H4 (cell line): ENCODE results near the gene BCR. TPM values are rescaled to one million over a fixed set of nuclear protein-coding genes. Genes with fewer than 3 reads are reported as not detected.

ENCODE experiments used
- DNase-seq: peaks from one replicate; pipeline ENCODE4 v3.0.0-alpha.2; 2015; ENCODE audit warnings: low spot score
- total RNA-seq: library from RNA; depleted of rRNA; stranded (reverse); fragments of >200 nt; shearing (Covaris generic); gene quantifications from 2 replicates; pipeline ENCODE4 v1.2.3, GENCODE V29; 2014

The BCR gene
- total RNA-seq, 1 experiment from 2014 or later, result 10.1 TPM

DNA sequence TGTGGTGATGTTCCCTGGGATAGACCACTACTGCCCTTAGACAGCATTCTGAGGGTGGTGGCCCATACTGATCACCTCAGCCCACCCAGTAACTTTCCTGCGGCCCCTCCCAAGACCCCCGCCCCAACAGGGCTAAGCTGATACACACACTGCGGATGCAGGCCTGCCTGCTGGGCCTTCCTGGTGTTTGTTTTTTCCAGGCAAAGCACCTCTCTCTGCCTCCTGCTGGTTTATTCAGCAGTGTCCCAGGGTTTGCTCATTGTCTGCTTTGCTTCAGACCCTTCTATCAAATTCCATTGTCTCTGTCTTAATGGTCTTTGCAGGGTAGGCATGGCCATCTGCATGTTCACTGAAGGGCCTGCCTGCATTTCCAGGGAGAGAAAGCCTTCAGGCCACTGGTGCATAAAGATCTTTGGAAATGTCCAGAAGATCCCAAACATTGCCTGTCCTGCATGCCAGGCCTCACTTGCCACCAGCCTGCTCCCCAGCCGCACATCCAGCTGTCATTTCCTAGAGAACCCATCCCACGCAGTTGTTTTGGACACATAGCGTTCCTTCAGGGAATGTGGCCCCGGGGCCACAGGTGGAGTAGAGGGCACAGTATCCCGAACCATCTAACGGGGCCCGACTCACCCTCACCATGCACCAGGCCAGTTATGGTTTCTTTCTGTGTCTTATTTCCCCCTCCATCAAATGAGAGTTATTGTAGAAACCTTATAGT, 50.2 kb downstream of the BCR start:
- DNase-seq, result no peak

DNA sequence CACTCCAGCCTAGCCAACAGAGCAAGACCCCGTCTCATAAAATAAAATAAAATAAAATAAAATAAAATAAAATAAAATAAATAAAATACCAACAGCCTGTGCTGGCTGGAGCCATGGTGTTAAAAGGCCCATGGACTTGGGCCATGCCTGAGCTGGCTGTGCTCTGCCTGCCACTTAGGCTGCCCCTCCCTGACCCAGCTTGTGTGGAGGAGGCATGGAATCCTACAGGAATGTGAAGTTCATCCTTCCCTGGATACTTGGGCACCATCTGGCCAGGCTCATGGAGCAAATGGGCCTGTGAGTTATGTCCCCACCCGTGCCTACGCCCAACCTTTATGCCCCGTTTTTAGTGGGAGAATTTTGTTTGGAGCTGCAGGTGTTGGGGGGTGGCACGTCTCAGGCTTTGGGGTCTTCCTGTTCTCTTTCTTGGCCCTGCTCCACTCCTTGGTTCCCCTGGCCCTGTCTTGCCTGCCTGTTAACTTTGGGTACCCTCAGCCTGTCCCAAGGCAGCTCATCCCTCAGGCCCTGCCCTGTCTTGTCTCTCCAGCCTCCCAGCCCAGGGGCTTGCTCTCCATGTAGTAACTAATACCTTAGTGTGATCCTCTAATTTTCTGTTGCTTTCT, 51.3 kb downstream of the BCR start:
- DNase-seq, result no peak

DNA sequence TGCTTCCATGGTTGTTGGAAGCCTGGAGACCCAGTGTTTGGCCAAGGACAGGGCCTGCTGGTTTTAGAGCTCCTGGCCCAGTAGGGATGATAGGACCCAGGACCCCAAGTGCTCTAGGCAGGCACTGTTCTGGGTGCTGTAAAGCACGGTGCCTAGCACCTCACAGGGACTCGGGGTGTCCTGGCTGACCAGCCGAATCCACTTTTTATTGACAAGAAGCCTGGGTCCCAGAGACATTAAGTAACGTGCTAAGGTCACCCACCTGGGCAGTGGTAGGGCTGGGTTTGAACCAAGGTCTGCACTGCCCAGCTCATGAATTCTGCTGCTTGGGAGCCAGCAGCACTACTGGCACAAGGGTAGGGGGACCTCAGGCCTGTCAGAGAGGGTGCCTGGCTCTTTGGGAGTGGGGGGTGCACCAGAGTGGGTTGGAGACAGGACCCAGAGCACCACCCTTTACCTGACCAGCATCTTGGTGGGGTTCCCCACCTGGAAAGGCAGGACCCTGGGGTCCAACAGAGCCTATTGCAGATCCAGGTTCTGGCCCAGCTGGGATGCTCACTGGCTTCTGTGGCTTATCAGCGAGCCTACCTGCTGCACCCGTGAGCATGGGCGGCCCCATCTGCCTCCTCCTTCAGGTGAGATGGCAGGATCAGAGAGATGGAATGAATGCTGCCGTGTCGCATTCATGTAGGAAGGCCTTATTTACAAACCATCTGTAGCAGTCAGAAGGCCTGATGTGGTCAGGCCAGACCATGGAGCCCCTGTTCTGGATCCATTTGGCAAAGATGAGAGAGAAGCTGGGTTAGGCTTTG, 52.0 kb downstream of the BCR start:
- no peak for DNase-seq

DNA sequence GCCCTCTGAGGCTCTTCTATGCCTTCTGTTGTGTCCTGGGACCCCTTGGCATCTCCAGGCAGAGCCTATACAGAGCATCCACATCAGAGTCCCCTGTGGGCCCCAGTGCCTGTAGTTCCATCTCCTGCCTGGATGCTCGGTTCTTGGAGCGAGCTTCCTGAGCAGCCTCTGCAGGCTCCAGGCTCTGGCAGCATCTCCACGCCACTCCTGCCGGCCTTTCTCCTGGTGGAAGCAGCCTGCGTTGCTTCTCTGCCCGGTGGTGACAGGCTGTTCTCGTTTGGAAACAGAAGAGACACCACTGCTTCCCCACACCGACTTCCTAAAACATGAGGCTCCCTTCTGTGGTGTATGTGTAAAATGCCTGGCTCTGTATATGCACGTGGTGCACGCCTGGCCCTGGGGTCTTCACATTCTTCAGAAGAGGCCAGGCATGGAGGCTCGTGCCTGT, 52.8 kb downstream of the BCR start:
- DNase-seq, result no peak

DNA sequence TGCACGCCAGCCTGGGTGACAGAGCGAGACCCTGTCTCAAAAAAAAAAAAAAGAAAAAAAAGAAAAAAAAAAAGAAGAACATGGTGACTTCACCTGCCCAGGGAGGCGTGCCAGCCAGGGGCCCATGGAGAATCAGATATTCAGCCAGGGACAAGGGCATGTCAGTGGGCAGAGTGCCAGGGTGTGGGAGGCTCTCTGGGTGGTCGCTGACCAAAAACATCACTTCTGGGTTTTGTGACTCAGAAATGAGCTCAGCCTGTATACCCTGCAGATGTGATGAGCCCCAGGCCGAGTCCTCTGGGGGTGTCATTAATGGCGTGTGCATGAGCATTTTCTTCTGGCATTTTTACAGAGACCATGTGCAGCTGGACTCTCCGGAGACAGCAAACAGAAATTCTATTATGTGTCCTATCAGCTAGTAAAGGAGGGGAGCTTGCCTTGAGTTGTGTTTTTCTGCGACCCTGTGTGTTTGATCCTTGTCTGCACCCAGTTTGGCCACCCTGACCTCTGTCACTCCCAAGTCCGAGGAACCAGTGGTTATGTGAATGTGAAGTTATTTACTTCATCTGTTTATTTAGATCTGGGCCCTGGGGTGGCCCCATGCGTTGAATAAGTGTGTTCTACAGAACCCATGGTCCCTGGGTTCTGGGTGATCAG, 53.6 kb downstream of the BCR start:
- DNase-seq, result peak; percentile 21

DNA sequence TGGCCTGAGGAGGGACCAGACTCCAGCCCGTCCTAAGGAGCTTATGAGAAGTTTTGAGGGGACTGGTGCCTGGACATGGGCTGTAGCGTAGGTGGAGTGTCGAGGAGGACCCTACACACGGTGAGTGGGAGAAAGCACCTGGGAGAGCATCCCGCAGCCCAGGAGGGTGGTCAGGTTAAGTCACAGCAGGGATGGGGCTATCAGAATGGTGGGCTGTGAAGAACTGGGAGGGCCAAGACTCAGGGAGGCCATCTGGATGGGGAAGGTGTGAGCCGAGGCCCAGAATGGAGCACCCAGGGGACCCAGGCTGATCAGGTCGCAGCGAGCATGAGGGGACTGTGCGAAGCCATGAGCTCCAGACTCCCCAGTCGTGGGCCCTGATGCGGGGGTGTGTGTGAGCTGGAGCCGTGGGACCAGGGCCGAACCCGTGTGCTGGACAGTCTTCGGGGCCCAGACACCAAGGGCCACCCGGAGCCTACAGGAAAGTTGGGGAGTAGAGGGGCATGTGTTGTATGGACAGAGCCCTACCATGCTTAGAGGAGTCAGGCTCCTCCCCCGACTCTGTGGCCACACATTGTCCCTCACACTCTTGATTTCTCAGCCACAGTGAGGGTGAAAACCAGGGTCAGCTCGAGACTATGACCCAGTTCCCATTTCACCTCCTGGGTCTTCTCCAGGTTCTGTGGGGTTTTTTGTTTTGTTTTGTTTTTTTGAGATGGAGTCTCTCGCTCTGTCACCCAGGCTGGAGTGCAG, 54.3 kb downstream of the BCR start:
- DNase-seq, result no peak

DNA sequence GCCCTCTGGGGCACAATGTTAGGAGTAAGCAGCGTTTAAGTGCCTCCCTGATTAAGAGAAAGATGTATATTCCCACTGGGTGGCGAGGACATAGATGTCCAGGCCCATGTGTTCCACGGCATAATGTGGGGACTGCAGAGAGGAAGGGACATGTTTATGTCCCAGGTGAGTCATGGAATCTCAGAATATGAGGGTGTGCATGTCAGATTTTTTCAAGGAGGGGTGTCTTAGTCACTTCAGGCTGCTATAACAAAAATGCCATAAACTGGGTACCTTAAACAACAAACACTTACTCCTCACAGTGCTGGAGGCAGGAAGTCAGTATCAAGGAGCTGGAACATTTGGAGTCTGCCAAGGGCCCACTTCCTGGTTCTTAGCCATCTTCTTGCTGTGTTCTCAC, 55.1 kb downstream of the BCR start:
- DNase-seq, result no peak

DNA sequence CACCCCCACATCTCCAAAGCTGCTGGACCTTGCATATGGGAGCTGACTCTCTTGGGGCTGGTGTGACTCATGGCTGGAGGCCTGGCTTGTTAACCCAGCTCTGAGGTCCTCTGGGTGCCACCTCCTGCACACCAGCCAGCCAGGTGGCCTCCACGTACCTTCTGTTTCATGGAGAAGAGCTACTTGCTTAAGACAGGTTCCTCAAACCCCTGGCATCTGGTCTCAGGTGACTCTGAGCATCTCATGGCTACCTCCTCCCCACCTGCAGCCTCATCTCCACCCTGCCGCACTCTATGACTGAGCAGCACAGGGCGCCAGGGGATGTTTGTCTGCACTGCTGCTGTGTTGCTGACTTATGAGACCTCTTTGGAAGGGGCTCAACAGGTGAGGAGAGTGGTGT, 55.7 kb downstream of the BCR start:
- no peak for DNase-seq

DNA sequence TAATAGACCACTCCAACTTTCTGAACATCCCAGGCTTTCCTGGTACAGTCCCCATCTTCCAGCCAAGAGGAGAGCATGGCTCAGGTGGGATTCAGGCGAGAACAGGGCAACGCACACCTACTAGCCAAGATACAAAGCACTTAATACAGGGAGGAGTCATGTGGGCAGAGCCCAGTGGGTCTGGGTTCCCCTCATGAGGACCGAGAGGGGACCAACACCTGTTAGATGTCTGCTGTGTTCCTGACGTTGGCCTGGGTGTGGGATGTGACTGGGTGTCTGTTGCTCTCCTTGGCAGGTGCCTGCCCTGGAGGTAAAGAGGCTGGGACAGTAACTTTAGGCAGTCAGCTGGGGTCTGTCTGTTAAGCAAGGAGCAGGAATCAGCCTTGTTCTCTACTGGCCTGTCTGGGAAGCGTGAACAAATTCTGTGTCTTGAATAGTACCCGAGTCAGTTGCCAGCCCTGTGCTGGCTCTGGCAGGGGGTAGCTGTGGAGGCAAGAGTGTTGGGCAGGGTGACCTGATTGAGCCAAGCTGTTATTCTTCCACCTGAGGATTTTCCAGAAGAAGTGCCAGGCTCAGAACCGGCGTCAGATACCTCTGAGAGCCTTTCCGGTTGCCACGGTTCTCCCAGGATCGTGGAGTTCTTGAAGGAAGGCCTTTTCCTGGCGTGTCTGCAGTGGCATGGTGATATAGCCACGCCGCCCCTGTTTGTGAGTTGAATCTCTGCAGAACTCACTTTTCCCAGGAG, 56.3 kb downstream of the BCR start:
- no peak for DNase-seq

DNA sequence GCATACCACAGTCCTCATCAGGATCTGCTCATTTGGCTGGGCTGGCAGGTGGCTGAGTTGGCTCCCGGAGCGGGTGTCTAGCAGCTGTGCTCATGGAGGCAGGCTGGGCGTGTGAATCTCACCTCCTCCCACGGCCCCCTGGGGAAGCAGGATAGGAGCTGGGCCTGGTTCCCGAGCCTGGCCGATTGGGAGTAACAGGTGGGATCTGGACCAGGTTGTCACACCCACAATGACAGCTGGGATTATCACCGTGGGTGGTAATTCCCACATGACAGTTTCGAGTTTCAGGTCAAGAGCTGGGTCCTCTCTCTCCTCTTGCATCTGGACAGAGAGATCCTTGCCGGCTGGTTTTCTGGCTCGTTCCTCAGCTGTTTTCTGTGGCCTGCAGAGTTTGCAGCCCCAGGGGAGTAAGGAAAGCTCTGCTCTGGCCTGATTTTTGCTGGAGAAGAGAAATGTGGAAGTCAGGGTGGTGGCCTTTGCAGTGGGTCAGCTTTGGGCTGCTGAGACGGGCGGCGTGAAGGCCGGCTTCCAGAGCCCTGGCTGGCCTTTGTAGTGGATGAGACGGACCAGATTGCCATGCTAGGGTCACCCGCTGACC, 57.0 kb downstream of the BCR start:
- no peak for DNase-seq

DNA sequence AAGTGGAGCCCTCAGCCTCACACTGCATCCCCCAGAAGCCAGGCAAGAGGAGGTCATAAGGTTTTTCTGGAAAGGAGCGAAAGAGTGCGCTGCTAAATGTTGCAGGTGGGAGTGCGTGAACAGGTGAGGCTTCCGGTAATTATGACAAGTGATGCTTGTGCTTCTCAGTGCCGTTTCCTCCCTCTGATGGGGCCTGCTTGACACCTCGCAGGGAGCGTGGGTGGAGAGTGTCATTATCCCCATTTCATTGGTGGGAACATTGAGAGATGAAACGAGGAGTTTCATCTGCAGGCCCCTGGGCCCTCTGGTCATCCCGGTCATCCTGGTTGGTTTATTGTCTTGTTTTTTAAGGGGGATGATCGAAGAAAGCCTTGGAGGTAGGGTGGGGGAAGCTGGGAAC, 57.5 kb downstream of the BCR start:
- no peak for DNase-seq

DNA sequence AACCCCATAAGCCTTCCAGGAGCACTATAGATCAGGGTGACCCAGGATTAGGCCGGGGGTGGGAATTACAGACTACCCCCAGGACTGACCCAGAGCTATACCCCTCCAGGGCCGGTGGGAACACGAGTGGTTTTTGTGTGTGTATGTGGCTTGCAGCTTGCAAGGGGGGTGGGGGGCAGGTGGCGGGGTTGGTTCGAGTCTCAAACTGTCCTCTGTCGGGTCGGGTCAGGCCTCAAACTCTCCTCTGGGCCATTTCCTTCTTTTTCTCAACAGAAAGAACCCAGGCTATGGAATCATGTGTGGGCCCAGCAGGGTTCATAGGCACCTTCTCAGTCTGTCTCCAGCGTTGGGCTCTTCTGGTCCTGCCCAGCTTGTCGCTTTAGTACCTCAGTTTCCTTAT, 58.4 kb downstream of the BCR start:
- no peak for DNase-seq

DNA sequence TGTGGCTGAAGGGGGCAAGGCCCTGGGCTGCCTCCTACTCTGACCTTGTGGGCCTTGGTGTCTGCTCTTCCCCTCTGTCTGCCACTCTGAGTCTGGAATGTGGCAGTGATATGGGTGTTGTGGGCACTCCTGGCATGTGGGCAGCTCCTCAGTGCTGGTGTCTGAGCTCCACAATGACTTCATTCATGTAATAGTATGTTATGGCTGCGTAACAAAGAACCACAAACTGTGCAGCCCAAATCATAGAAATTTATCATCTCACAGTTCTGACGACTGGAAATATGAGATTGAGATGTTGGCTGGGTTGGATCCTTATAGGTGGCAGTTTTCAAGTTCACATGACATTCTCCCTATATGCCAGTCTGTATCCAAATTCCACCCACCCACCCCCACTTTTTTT, 59.1 kb downstream of the BCR start:
- no peak for DNase-seq

DNA sequence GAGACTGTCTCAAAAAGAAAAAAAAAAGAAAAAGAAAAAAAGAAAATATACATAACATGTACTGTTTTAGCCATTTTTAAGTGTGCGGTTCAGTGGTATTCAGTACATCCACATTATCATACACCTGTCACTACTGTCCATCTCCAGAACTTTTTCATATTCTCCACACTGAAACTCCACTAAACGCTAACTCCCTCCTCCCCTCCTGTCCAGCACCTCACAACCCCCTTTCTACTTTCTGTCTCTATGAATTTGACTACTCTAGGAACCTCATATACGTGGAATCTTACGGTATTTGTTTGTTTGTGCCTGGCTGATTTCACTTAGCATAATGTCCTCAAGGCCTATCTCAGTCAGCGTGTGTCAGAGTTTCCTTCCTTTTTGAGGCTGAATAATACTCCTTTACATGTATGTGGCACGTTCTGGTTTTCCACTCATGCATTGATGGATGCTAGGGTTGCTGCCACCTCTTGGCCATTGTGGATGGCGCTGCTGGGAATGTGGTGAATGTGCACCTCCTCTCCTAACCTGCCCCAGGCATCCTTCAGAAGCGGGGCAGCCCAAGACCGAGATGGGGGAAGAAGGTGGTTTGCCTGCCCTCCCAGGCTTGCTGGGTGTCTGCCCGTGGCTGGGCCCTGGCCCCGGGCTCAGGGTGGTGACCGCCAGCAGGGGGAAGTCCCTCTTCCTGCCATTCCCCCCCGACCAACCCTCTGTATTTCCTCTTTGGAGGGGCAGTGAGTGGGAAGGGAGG, 60.5 kb downstream of the BCR start:
- DNase-seq, result no peak

DNA sequence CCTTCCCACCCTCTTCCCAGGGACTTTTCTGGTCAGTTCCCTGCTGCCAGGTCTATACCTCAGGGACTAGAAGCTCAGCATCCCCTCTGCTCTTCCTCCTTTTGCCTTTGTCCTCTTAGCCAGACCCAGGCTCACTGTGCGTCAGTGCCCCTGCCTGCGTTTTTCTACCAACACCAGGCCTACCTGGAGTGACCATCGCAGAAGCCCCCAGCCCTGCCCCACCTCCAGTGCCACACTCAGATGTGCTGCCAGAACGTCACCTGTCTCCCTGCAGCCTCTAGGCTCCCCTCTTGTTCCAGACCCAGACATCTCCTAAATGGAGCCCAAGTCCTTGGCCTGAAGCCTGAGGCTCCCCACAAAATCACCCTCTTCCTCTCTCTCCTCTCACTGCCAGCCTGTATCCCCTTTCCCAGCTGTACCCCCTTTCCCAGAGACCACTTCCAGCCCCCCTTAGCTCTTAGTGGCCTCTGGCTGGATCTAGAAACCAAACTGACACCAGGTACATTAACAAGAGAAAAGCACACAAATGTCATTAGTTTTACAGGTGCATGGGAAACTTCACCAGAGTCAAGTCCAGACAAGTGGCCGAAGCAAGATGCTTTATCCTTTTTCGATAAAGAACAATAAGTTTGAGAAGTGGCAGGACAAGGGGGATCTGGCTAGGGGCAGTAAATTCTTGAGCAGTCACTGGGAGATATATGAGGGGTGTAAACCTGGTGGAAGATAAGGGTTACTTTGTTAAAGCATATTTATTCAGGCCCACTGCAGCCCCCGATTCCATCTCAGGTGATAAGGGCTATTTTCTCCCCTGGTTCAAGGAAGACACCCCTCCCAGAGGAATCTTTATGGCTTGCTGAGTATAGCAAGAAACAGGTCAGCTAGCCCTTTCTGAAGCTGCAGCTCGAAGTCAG, 61.5 kb downstream of the BCR start:
- no peak for DNase-seq

DNA sequence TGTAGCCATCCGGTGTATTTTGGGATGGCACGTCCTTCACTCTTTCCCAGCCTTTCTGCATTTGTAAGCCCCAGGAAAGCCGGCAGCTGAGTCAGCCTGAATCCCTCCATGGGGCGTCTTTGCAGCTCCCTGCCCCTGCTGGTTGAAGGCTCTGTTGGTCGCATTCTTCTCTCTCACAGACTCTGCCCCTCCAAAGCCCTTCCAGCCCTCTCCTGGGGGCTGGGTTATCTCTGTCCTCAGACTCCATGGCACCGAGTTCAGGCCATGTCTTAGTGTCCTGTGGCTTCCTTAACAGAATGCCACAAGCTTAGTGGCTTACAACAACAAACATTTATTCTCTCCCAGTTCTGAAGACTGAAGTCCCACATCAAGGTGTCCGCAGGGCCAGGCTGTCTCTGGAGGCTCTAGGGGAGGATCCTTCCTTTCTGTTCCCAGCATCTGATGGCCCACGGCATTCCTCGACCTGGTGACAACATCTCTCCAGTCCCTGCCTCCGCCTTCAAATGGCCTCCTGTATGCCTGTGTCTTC, 62.2 kb downstream of the BCR start:
- DNase-seq, result no peak

DNA sequence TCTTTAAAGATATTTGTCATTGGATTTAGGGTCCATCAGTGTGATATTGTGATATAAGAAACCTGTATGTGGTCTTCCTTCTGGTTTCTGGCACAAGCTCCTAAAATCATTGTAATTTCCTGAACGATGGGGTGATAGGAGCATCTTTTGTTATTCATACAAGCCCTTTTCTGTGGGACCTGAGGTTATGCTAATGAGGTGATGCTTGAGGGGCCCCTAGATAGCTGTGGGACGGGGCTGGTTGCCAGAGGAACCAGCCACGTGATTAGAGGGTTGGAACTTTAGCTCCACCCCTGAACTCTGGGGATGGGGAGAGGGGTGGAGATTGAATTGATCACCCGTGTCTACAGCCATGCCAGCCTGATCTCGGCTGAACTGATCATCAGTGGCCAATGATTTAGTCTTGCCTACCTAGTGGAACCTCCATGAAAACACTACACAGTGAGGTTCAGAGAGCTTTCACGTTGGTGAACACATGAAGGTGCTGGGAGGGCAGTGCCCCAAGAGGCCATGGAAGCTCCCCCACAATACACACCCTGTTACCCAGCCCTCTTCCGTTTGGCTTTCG, 62.8 kb downstream of the BCR start:
- DNase-seq, result no peak
